Cardiac muscle cell (in vitro differentiated cells and primary cell): ENCODE data around the gene NR0B2. TPM values are rescaled to one million over a fixed set of nuclear protein-coding genes. Genes with fewer than 3 reads are reported as not detected.
A peak's percentile ranks its signal among the peaks of the same experiment; 100 is the strongest.
"Not testable (repeated sequence)": the region's sequence is repeated elsewhere in the genome, so short reads cannot be mapped to it uniquely, and the experiment has no call there.

Source experiments
- DNase-seq, 2 donors: peaks; one replicate each; pipeline versions ENCODE4 v3.0.0 to v3.0.0-alpha.2; 2010 to 2017; ENCODE audit warnings: low read depth in 1 of 2, low spot score in 1 of 2
- H3K27ac ChIP-seq: fragments of 200-600 bp; sonication (generic); 2 replicates; pipeline ENCODE4 v1.5.1; 2016
- H3K27me3 ChIP-seq: fragments of 200-600 bp; sonication (generic); 2 replicates; pipeline ENCODE4 v1.6.0; 2016; ENCODE audit warnings: control low read depth
- H3K36me3 ChIP-seq: fragments of 200-600 bp; sonication (generic); 2 replicates; pipeline ENCODE4 v1.5.1; 2016; ENCODE audit warnings: control low read depth
- H3K4me1 ChIP-seq: fragments of 200-600 bp; sonication (generic); 2 replicates; pipeline ENCODE4 v1.8.1; 2017; ENCODE audit warnings: low read depth, mild to moderate bottlenecking, mixed run types
- H3K4me3 ChIP-seq: fragments of 200-600 bp; sonication (generic); 2 replicates; pipeline ENCODE4 v1.5.1; 2016; ENCODE audit warnings: mild to moderate bottlenecking
- H3K9me3 ChIP-seq: fragments of 200-600 bp; sonication (generic); 2 replicates; pipeline ENCODE4 v1.5.1; 2017; ENCODE audit warnings: low read depth, mild to moderate bottlenecking, control low read depth
- CTCF ChIP-seq: IDR thresholded peaks from 2 replicates; pipeline ENCODE4 v1.5.1; 2012; ENCODE audit warnings: low read depth, mild to moderate bottlenecking, low read length
- polyA plus RNA-seq: library from polyadenylated mRNA; unstranded; fragments of >200 nt; fragmentation: Nextera tagmentation; extraction: Ambion mirVana; gene quantifications from 2 replicates; pipeline ENCODE4 v1.2.1, GENCODE V29; 2016
- total RNA-seq: library from RNA; depleted of rRNA; stranded (reverse); fragments of >200 nt; gene quantifications from 2 replicates; pipeline ENCODE4 v1.2.3, GENCODE V29; 2016

NR0B2 gene
- total and polyA plus RNA-seq, 2 experiments from 2014 or later = 2.1 to 3.3 TPM

GRCh38 chr1:26949926-26950319, 36.1 kb upstream of the NR0B2 start:
- no peaks in the 10 kb centered on the region for H3K9me3 ChIP-seq
- TF ChIP-seq CTCF = no peak
- H3K36me3 ChIP-seq = peaks cover 19% of the 10 kb centered on the region
- H3K27me3 ChIP-seq = no peaks in the 10 kb centered on the region
- DNase-seq = no peak
- no peak overlapping the region for H3K4me3 ChIP-seq
- H3K27ac ChIP-seq = no peak overlapping the region
- no peaks in the 10 kb centered on the region for H3K4me1 ChIP-seq

- TF ChIP-seq CTCF = no peak
- no peaks in the 10 kb centered on the region for H3K9me3 ChIP-seq
- H3K4me3 ChIP-seq = no peak overlapping the region
- H3K4me1 ChIP-seq = no peaks in the 10 kb centered on the region
- no peaks in the 10 kb centered on the region for H3K27me3 ChIP-seq
- peak in 1 of 2 donors; percentile 38 for DNase-seq
- H3K36me3 ChIP-seq = peaks cover 23% of the 10 kb centered on the region
- no peak overlapping the region for H3K27ac ChIP-seq
Measured at GRCh38 chr1:26949266-26949925, 35.6 kb upstream of the NR0B2 start.

- not testable (repeated sequence) for H3K27ac ChIP-seq, H3K4me1 ChIP-seq, H3K9me3 ChIP-seq, DNase-seq, H3K27me3 ChIP-seq, H3K4me3 ChIP-seq
- peaks cover 29% of the 10 kb centered on the region for H3K36me3 ChIP-seq
Measured at GRCh38 chr1:26948725-26949057, 34.9 kb upstream of the NR0B2 start.

- Histone ChIP-seq H3K4me1 (no peaks in the 10 kb centered on the region), H3K9me3 (no peaks in the 10 kb centered on the region), H3K4me3 (no peak overlapping the region), H3K36me3 (peaks cover 49% of the 10 kb centered on the region), H3K27ac (no peak overlapping the region), H3K27me3 (no peaks in the 10 kb centered on the region)
- TF ChIP-seq CTCF = no peak
- DNase-seq = no peak
Measured at GRCh38 chr1:26946270-26946669, 32.5 kb upstream of the NR0B2 start.

GRCh38 chr1:26945728-26946127, 32.0 kb upstream of the NR0B2 start:
- no peak for TF ChIP-seq CTCF
- Histone ChIP-seq H3K4me3 (no peak overlapping the region), H3K27ac (no peak overlapping the region), H3K27me3 (no peaks in the 10 kb centered on the region), H3K36me3 (peaks cover 49% of the 10 kb centered on the region), H3K9me3 (no peaks in the 10 kb centered on the region), H3K4me1 (no peaks in the 10 kb centered on the region)
- no peak for DNase-seq

- Histone ChIP-seq H3K27ac (no peak overlapping the region), H3K27me3 (no peaks in the 10 kb centered on the region), H3K4me3 (no peak overlapping the region), H3K4me1 (no peaks in the 10 kb centered on the region), H3K36me3 (peaks cover 49% of the 10 kb centered on the region), H3K9me3 (no peaks in the 10 kb centered on the region)
- no peak for TF ChIP-seq CTCF
- DNase-seq = no peak
Measured at GRCh38 chr1:26945138-26945537, 31.4 kb upstream of the NR0B2 start.
